H1 (cell line): ENCODE data around the gene SPTBN1. TPM values are rescaled to one million over a fixed set of nuclear protein-coding genes. Genes with fewer than 3 reads are reported as not detected.

Experiments
- CHD7 ChIP-seq: fragments of 300-600 bp; sonication (generic); IDR thresholded peaks from 2 replicates; pipeline ENCODE4 v1.7.1; 2012; ENCODE audit warnings: low read length, moderate library complexity, mild to moderate bottlenecking, inconsistent platforms; ENCODE audit not compliant: insufficient replicate concordance
- KDM4A ChIP-seq: IDR thresholded peaks from one replicate; pipeline ENCODE4 v1.7.1; 2012; ENCODE audit warnings: low read depth, mild to moderate bottlenecking, moderate library complexity, low read length, inconsistent platforms; ENCODE audit not compliant: severe bottlenecking
- RBBP5 ChIP-seq: IDR thresholded peaks from 2 replicates; pipeline ENCODE4 v1.7.1; 2012; ENCODE audit warnings: low read depth, mild to moderate bottlenecking, inconsistent platforms, low read length, moderate library complexity, borderline replicate concordance
- polyA plus RNA-seq, 7 experiments: library from polyadenylated mRNA; depleted of rRNA in 3 of 7; stranded (reverse) in 5 of 7; unstranded in 2 of 7; fragments of >200 nt in 5 of 7; fragments of 200-250 nt in 2 of 7; gene quantifications; 1 replicate in 5 of 7; 2 replicates in 1 of 7; 4 replicates in 1 of 7; pipeline versions ENCODE4 v1.2.1 to v1.2.3, GENCODE V29; 2011 to 2013; ENCODE audit warnings: missing spikeins in 2 of 7, mixed read lengths in 2 of 7
- total RNA-seq: library from RNA; stranded (reverse); fragmentation: NEBNext Ultra II Directional; extraction: Animal tissue kit (Norgen Biotek cat#: 25700); gene quantifications from 2 replicates; pipeline ENCODE4 v1.2.1, GENCODE V29; 2021

SPTBN1 gene
- total and polyA plus RNA-seq, 2 of the 8 experiments (the other 6 are each of a cell fraction or from before 2014, with no cell fraction given), result 31.8 to 180 TPM

- TF ChIP-seq CHD7 (no peak), KDM4A (no peak), RBBP5 (no peak)
Measured at GRCh38 chr2:54486766-54487165, 30.6 kb downstream of the SPTBN1 start (continued).
